Bone marrow (tissue), 2 donors: ENCODE results near the gene MAN1C1.
A peak's percentile ranks its signal among the peaks of the same experiment; 100 is the strongest.

Experiments
- DNase-seq, 2 donors: peaks; one replicate each; lab custom pipeline; 2025; lab: John Stamatoyannopoulos, UW

Gene MAN1C1

GRCh38 chr1:25740071-25740470 lies 123.5 kb downstream of the MAN1C1 start:
- no peak for DNase-seq

- DNase-seq, result no peak
These were observed 125.7 kb downstream of the MAN1C1 start for GRCh38 chr1:25742316-25742715.

- DNase-seq, result no peak
These were observed 126.9 kb downstream of the MAN1C1 start for GRCh38 chr1:25743164-25744139.

GRCh38 chr1:25744140-25744581 lies 127.6 kb downstream of the MAN1C1 start:
- DNase-seq, result no peak

GRCh38 chr1:25744636-25745425 lies 128.2 kb downstream of the MAN1C1 start:
- no peak for DNase-seq

GRCh38 chr1:25746299-25747045 lies 129.9 kb downstream of the MAN1C1 start:
- DNase-seq, result no peak

GRCh38 chr1:25747046-25747719 lies 130.6 kb downstream of the MAN1C1 start:
- no peak for DNase-seq

- DNase-seq, result no peak
These were observed 132.1 kb downstream of the MAN1C1 start for GRCh38 chr1:25748531-25749205.

GRCh38 chr1:25750923-25751605 lies 134.5 kb downstream of the MAN1C1 start:
- DNase-seq, result no peak

- no peak for DNase-seq
These were observed 138.0 kb downstream of the MAN1C1 start for GRCh38 chr1:25754470-25755181.

- no peak for DNase-seq
These were observed 139.0 kb downstream of the MAN1C1 start for GRCh38 chr1:25755475-25756125.

GRCh38 chr1:25756215-25756614 lies 139.6 kb downstream of the MAN1C1 start:
- DNase-seq, result peak in 1 of 2 donors; percentile 44

GRCh38 chr1:25757151-25757845 lies 140.7 kb downstream of the MAN1C1 start:
- no peak for DNase-seq

GRCh38 chr1:25757846-25758185 lies 141.2 kb downstream of the MAN1C1 start:
- DNase-seq, result no peak

GRCh38 chr1:25758466-25759070 lies 142.0 kb downstream of the MAN1C1 start:
- DNase-seq, result no peak

GRCh38 chr1:25760122-25760719 lies 143.6 kb downstream of the MAN1C1 start:
- no peak for DNase-seq

- no peak for DNase-seq
These were observed 144.3 kb downstream of the MAN1C1 start for GRCh38 chr1:25760871-25761270.

GRCh38 chr1:25763493-25763892 lies 146.9 kb downstream of the MAN1C1 start:
- no peak for DNase-seq
